HTERT RPE-1 (cell line): ENCODE measurements around the gene NHLRC4.

Experiments
- in situ Hi-C: fragments of 300-500 bp; cut with MboI; formaldehyde crosslinking; loops from 4 replicates; pipeline ENCODE4 v1.14.3; 2020; ENCODE audit warnings: low sequenced_read_pairs

The NHLRC4 gene

GRCh38 chr16:565419-566330 is 1.1 kb upstream of the NHLRC4 start:
- in situ Hi-C loops, result no loop called here

GRCh38 chr16:567373-568256 is 810 bp downstream of the NHLRC4 start:
- in situ Hi-C loops, result no loop called here

GRCh38 chr16:568401-569258 is 1.8 kb downstream of the NHLRC4 start:
- in situ Hi-C loops, result no loop called here

GRCh38 chr16:569445-570254 is 2.8 kb downstream of the NHLRC4 start, which contains the start of gene PIGQ:
Gene PIGQ (plus strand): TSS chr16:569968. CDS start chr16:574075, 4,107 bp downstream.
- in situ Hi-C loops, result no loop called here

- in situ Hi-C loops, result no loop called here
Measured at GRCh38 chr16:572865-573650, 6.3 kb downstream of the NHLRC4 start.

- in situ Hi-C loops, result no loop called here
Measured at GRCh38 chr16:574021-574760, 7.4 kb downstream of the NHLRC4 start.

- in situ Hi-C loops, result no loop called here
Measured at GRCh38 chr16:575354-576196, 8.8 kb downstream of the NHLRC4 start.

GRCh38 chr16:576197-576822 is 9.5 kb downstream of the NHLRC4 start:
- in situ Hi-C loops, result no loop called here

- in situ Hi-C loops, result no loop called here
Measured at GRCh38 chr16:576823-577201, 10.0 kb downstream of the NHLRC4 start.

GRCh38 chr16:577796-578195 is 11.0 kb downstream of the NHLRC4 start:
- in situ Hi-C loops, result no loop called here

GRCh38 chr16:578232-578869 is 11.5 kb downstream of the NHLRC4 start:
- in situ Hi-C loops, result no loop called here

GRCh38 chr16:578870-579405 is 12.1 kb downstream of the NHLRC4 start:
- in situ Hi-C loops, result no loop called here

- in situ Hi-C loops, result no loop called here
Measured at GRCh38 chr16:580141-580945, 13.5 kb downstream of the NHLRC4 start.

- in situ Hi-C loops, result no loop called here
Measured at GRCh38 chr16:580946-581498, 14.2 kb downstream of the NHLRC4 start.

GRCh38 chr16:582218-582613 is 15.4 kb downstream of the NHLRC4 start:
- in situ Hi-C loops, result no loop called here
